Activated gamma-delta T cell (primary cell): Measurements from ENCODE around the gene ACP4.
"Not testable (repeated sequence)": the region's sequence is repeated elsewhere in the genome, so short reads cannot be mapped to it uniquely, and the experiment has no call there.

Source experiments
- DNase-seq: peaks from one replicate; lab custom pipeline; 2025; lab: John Stamatoyannopoulos, UW

ACP4 gene

DNA sequence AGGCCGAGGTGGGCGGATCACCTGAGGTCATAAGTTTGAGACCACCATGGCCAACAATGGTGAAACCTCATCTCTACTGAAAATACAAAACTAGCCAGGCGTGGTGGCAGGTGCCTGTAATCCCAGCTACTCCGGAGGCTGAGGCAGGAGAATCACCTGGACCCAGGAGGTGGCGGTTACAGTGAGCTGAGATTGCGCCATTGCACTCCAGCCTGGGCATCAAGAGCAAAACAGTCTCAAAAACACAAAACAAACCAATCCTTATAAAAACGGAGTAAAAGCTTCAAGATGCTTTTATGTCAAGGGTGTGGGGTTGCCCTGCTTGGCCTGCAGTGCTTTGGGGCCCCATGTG is 7.2 kb downstream of the ACP4 start:
- no peak for DNase-seq

DNA sequence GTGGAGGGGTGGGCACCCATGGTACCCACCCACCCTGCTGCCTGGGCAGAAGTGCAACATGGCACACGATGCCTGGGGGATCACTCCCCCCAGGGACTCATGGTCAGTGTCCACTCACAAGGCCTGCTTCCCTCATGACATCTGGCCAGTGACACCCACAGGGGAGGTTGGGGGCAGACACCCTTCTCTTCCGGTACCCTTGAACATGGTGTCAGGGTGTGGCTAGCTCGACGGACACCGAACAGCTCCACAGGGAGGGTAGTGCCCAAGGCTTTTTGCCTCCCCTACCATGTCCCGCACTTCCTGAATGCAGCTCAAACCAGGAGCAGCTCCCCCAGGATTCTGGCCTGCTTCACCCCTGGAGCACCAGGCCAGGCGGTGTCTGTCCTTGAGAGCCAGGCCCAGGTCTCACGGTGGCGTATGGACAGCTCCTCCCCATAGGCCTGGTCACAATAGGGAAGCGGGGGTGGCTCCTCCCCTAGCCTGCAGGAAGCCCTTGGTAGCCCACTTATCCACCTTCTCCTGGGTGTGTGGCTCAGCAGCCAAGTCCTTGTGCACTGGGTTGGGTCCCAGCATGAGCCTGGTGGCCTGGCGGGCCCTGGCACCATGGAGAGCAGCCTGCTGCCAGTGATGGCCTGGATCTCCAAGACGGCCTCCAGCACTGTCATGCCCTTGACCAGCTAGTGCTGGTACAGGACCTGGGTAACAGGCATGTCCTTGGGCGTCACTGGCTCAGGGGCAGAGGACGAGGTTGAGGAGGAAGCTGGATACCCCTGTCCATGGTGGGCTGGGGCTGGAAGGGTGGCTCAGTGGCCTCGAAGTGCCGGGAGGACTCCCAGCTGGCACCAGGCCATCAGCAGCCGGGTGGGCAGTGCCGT is 7.8 kb downstream of the ACP4 start:
- DNase-seq = no peak

DNA sequence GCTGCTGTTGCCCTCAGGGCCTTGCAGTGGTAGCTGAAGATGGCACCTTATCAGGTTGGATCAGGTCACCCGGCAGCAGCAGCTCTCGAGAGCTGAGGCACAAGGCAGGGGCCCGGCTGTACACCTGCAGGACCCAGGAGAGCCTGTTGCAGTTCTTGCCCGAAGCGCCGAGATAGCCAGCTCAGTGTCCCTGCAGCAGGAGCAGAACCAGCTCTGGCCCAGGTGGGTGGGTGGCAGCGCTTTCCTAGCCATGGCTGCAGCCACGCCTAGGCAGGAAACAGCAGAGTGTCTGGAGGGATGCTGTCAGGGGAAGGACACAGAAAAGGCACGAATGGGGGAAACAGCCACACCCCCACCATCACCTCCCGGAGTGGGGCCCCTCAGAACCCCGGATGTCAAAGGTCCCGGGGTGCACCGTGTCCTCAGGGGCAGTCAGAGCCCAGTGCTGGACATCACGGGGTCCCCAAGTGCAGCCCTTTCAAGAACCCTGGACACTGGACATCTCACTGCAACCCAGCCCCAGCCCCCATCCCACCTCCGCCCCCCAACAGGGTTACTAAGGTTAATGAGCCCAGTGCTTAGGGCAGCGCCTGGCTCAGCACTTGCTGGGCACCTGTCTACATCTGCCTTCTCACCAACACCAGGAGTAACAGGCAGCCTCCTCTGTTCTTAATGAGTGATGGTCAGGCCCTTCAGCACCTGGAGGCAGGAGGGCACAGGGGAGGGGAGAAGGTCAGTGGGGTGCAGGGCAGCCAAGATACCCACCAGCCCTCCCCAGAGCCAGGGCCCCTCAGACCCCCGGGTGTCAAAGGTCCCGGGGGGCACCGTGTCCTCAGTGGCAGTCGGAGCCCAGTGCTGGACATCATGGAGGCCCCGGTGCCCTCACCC is 8.7 kb downstream of the ACP4 start:
- DNase-seq = no peak

DNA sequence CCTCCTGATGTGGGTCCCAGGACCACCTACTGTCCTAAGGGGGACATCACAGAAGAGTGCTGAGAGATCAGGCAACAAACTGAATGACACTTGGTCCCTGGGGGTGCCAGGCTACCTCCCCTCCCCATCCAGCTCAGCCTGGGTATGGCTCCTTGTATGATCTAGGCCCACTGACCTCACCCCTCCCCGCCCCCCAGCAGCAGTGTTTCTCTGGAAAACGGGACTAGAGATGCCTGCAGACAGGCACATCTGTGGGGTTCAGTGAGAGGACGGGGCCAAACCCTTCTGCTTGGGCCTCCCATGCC is 9.3 kb downstream of the ACP4 start:
- DNase-seq = no peak

DNA sequence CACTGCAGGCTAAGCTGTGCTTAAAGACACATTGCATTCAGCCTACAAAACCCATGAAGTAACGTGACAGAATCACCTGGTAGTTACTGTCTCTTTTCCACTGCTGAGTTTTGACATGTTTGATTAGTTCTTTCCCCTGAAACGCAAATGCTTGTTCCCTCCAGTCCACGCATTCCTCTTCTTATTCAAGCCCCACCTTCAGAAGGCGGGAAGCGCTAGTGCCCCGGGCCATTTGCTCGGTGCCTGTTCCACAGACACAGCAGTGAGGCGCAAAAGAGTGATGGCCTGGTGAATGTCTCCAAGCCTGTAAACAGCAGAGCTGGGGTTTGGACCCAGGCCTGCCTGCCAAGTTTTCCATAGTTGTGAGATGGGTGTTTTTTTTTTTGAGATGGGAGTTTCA is 10.9 kb downstream of the ACP4 start:
- DNase-seq = no peak

DNA sequence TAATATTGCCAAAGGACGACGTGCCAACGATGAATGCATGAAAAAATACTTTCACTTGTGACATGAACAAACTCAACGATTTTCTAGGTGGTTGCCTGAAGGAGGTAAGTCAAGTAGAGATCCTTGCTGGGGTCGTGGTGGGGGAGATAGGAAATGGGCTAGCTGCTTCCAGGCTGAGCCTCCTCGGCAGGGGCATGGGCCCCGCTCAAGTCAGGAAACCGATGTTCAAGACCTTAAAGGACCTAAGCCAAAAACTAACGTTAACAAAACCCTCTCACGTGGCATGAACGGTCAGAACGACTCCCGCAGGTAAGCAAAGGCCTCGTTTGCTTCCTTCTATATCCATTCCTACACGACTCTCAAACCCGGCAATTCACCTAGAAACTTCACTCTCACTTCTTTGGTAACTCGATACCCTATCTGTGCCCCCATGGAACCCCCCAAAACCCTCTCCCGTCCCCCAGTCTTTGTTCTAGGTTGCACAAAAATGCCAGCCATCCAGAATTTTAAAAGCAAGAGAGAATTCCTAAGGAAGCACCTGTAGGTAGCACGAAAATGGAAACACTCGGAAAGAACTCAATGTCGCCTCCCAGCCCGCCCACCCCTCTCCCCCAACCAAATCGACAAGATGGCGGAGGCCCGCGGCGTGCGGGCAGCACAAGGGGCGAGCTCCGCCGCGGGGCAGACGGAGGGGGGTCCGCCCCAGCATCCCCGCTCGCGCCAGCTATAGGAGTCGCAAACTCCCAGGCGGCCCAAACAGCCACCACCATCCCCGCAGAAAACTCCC is 13.6 kb downstream of the ACP4 start:
- no peak for DNase-seq

DNA sequence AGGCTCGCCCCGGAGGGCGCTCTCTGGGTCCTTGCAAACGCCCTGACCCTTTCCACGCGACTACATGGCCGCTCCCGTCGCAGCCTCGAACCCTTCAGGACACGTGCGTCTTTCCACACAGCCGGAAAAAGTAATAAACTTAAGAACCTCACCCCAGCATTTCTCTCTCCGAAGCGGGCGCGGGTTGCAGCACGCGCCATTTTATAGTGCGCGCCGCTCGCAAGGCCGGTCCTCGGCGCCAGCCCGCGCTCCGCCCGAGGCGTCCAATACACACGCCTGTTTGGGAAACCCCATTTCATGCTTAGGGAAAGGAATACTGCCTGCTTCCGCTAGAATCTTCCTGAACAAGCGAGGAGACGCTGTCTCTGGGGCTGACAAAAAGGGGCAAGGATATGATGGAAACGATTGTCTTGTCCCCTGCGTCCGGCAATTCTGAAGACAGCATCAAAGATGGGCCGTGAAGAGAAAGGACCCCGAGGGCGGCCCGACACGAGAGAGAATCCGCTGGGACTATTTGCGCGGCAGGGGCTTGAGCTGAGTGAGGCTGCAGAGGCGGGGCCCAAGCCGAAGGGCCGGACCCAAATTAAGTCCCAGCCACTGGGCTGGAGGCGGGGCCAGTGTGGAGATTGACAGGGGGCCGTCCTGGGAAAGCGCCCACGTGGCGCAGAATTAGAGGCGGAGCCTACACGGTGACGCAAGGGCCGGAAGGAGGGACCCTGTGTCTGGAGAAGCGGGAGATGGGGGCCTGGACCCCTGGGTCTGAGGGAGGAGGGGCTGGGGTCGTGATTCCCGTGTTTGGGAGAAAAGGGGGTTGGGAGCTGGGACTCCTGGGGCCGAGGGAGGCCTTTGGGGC is 14.4 kb downstream of the ACP4 start:
- peak; percentile 83 for DNase-seq

DNA sequence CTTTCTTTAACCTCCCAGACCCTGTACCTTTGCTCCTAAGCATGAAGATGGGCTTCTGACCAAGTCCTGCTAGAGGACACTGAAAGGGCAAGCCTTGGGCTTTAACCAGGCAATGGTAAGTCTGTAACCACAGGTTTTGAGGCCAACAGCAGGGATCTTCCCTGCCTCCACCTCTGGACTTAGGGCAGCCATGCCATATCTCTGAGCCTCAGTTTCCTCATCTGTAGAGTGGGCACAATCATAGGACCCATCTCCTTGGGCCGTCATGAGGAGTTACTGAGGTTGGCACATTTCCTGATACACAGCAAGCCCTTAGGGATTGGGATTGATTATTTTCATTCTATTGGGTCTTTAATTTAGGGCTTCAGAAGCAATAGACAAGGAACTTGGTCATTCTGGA is 18.6 kb downstream of the ACP4 start:
- DNase-seq = no peak

DNA sequence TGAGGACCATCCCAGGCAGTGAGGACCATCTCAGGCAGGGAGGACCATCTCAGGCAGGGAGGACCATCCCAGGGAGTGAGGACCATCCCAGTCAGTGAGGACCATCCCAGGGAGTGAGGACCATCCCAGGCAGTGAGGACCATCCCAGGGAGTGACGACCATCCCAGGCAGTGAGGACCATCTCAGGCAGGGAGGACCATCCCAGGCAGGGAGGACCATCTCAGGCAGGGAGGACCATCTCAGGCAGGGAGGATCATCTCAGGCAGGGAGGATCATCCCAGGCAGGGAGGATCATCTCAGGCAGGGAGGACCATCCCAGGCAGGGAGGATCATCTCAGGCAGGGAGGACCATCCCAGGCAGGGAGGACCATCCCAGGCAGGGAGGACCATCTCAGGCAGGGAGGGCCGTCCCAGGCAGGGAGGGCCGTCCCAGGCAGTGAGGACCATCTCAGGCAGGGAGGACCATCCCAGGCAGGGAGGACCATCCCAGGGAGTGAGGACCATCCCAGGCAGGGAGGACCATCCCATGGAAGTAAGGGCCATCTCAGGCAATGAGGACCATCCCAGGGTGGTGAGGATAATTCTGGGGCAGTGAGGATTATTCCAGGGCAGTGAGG is 21.5 kb downstream of the ACP4 start:
- not testable (repeated sequence) for DNase-seq

DNA sequence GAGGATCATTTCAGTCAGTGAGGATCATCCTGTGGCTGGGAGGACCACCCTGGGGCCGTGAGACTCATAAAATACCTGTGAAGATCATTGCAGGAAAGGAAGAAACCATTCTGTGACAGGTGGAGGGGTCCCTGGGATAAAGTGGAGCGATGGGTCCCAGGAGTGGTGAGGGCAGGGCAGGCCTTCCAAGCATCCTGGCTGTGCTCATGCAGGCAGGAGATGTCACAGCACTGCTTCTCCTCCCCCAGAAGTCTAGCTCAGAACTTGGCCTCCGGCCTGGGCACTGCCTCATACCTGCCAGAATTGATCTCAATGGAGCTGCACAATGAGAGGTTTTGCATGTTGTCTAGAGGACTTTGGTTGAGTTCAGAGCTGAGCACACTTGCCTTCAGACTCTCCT is 22.3 kb downstream of the ACP4 start:
- no peak for DNase-seq

DNA sequence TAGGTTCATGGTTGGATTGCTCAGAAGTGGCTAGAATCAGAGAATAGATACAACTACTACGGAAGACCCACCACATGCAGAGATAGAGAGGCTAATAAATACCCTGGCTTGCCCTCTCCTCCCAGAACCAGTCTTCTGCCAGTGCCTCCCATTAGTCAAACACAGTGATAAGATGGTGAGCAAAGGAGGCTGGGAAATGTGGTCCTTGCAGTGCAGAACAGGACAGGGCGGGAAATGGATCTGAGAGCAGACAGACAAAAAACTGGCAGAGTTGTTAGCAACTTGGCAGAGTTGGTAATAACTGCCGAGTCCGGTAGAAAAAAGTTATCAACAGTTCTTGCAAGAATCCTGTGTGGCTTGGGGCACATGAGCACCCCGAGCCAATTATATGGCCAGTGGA is 24.7 kb downstream of the ACP4 start:
- DNase-seq = no peak

DNA sequence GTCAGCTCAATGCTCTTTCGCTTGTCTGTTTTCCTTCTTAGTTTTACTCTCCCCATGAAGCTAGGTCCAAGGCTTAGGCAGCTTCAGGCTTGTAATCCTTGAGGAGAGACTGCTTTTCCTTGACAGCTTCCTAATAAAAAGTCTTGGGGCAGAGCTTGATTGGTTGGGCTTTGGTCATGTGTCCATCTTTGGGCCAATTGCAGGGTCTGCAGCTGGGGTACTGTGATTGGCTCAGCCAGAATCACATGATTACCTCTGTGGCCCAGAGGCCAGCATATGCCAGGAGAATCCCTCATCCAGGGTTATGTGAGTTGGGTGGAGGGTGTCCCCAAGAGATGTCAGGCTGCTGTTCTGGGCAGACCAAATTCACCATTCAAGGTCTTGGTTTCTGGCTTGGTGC is 25.2 kb downstream of the ACP4 start:
- DNase-seq = no peak

DNA sequence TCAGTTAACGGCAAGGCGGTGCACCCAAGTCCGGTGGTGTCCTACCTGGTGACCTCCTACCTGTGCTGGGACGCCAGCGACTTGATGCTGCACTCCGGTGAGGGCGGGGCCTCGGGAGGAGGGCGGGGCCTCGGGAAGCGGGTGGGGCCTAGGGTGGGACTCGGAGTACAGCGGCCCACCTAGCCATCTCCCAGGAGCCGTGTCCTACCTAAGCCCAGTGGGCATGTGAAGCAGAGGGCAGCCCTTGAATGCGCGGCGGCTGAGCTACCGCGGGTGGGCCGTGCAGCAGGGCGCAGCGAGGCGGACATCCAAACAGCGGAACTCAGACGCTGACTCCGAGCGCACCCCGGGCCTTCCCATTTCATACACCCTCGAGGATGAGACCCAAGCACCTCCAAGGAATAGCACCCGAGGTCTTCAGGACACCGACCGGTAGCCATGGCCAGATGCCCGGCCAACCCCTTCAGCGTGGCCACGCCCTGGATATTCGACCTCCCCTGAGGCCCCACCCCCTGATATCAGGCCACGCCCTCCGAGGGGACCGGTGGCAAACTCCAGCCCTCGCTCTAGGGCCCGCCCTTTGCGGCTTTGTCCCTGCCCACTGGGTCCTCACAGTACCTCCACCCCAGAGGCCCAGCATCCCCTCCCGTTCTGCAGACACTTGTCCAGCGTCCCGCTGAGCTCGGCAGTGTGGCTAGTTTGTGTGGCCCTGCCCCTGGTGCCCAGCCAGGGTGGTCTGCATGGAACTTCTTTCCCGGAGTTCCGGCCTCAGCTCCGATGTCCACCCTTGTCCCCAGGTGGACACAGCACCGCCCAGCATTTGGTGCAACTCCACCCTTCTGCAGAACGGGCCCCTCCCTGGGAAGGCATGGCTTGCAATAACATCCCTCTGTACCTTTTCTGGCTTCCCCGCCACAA is 28.0 kb downstream of the ACP4 start:
- DNase-seq = no peak

DNA sequence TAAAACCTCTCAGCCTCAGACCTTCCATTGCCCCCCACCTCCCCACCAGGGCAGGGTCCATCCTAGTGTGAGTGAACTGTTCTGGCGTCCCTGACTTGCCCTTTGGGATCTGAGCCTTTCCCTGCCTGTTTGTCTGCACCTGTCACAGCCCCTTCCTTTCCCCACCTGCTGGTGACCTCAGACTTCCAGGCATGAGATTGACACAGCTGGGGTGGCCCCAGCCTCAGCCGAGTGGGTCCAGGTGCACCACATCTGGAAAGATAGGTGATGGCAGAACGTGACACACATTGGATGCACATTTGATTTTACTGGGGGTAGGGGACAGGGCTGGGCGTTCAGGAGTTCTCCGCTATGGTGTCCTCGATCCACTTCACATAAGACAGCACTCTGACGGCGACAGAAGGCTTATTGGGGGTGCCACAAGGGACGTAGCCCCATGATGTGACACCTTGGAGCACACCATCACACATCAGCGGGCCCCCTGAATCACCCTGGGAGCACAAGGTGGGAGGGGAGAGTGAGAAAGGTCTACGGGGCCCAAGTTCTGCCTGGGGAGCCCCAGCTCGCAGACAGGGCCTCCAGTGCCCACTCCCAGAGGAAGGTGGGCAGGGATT is 28.8 kb downstream of the ACP4 start:
- DNase-seq = no peak

DNA sequence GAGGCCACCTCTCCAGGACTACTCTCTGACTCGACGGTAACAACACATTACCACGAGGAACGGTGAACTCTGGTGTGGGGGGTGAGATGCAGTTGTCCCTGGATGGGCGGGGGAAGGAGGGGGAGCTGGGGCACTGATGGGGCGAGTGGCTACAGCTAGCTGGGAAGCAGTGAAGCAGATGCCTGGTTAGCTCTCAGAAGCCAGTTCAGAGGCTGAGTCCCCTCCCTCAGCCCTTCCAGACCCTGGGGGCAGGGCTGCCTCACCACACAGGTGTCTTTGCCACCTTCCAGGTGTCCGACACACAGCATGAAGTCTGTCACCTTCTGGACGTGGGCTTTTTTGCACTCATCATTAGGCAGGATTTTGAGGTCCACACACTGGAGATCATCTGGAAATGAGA is 29.4 kb downstream of the ACP4 start:
- DNase-seq = no peak

DNA sequence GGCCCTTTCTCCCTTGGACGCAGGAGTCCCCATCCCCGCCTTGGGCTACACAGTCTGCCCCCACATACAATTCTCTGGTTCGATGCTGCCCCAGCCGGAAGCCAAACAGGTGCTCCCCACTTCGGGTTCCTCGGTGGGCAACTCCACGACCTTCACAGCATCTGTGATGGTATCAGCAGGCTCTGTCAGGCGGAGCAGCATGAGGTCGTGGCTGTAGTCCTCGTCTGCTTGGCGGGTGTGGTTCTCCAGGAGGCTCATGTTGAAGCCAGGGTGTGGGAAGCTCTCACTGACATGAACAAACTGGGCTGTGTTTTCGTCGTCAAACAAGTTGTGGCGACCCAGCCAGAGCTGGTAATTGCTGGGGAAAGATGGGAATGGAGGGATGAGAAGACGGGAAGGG is 29.9 kb downstream of the ACP4 start:
- DNase-seq = no peak

DNA sequence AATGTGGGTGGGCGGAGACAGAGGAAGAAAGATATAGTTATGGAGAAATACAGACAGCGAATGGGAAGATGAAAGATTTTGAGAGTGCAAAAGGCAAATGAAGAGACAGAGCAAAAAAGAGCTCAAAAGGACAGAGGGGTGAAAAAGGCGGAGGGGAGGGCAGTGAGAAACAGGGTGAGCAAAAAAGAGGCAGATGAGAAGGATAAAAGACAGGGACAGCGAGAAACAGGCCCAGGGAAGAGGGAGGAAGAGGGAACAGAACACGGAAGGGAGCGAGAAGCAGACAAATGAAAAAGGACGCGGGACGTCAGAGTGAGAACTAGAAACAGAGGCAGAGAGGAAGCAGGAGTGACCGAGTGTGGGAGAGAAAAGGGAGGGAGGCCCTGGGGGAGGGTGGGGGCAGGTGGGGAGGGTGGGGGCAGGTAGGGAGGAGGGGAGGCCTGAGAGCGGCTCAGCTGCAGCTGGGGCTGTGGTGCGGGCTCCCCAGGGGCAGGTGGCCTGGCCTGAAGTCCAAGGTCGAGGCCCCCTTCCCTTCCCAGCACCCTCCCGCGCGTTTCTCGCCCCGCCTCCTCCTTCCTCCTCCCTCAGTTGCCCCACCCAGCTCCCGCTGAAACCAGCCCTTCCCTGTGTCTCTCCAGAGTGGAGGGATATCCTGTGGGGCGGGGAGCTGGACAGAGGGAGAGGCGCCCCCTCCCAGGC is 30.5 kb downstream of the ACP4 start:
- DNase-seq = no peak

DNA sequence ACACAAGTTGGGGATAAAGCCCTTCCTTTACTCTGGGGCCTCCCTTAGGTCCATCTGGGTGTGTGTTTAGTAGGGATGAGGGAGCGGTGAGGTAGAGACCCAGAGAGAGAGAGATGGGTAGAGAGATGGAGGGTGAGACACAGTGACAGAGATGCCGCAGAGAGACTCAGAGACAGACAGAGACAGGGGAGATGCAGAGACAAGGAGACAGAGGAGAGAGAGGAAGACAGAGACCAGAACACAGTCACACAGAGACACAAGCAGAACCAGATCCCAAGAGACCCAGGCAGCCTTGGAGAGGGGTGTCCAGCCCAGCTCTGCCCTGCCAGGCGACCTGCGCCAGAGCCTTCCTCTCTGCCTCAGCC is 31.0 kb downstream of the ACP4 start:
- DNase-seq = no peak

DNA sequence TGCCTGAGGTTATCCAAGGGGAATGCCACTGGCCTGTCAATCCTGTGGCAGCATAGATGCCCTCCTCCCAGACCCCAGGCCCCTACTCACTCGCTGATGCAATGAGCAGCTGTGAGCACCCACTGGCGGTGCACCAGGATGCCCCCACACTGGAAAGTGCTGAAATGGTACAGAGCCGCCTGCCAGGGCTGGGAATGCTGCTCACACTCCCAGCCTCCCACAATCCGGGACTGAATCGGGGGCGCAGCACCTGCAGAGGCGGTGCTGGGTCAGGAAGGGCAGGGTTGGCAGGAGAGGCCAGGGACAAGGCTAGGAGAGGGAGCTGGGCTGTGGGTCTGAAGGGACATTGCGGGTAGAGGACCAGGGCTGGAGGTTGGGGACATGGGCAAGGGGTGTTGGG is 31.4 kb downstream of the ACP4 start:
- no peak for DNase-seq
